GM19043 (cell line): ENCODE results near the gene PGA3.
"Not testable (repeated sequence)": the region's sequence is repeated elsewhere in the genome, so short reads cannot be mapped to it uniquely, and the experiment has no call there.

ENCODE experiments used
- ATAC-seq: cut with Tn5 transposase; IDR thresholded peaks from one replicate; pipeline ENCODE4 v1.9.1; 2021; ENCODE audit warnings: low read depth; ENCODE audit not compliant: unreplicated experiment

Gene PGA3

DNA sequence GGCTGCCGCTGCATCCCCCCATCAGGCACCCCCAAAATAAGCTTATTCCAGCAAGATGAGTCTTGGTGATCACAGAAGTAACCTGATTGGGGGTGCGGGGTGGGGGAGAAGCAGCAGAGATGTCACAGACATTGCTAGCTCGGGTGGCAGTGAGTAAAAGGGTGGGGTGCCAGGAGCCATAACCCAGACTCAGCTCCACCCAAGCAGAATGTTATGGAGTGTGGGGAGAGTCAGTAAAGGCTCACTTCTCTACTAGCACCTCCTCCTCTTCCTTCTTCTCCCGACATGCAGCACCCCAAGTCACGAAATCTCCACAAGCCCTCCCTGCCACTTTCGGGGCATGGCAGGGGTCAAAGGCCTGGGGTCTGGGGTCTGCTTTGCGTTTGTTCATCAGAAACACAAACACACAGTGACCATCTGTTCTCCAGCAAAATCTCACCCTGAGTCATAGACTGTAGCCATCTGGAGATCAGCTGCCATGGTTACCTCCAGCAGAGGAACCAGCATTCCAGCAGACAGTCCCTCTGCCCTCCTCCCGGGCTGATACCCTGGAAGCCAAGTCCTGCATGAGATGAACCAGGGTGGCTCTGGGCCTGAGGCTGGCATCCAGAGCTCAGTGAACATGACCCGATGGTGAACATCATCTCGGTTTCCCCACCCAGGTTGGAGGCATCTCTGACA lies 42.1 kb downstream of the PGA3 start:
- not testable (repeated sequence) for ATAC-seq

DNA sequence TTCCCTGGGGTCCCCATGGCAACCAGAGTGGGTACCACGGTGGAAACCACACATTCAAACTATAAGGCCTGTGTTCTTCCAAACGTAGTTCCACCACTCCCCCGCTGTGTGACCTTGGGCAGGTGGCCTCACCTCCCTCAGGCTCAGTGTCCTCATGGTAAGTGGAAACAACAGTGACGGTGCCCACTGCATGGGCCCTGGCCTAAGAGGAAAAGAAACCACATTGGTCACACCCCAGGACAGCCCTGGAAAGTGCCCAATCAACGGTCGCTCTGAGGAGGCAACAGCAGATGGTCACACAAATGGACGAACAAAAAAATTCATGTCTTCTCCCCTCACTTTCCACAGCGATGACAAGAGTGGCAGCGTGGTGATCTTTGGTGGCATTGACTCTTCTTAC lies 44.8 kb downstream of the PGA3 start:
- not testable (repeated sequence) for ATAC-seq

DNA sequence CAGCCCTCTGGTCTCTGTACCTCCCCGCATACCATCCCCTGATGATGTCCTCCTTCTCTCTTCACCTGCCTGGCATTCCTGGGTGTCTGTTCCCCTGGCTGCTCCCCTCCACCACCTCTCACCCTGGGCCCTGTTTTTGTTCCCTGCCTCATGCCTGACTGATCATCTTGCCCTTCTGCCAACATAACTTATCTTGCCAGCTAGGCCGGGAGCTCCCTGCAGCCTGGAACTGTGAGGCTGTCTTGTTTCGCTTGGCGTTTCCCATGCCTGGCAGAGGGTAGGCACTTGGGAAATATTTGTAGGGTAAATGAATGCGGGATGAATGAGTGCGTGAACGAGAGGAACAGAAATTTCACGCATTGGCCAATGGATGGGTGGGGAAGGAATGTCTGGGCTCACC lies 45.9 kb downstream of the PGA3 start:
- ATAC-seq: not testable (repeated sequence)

DNA sequence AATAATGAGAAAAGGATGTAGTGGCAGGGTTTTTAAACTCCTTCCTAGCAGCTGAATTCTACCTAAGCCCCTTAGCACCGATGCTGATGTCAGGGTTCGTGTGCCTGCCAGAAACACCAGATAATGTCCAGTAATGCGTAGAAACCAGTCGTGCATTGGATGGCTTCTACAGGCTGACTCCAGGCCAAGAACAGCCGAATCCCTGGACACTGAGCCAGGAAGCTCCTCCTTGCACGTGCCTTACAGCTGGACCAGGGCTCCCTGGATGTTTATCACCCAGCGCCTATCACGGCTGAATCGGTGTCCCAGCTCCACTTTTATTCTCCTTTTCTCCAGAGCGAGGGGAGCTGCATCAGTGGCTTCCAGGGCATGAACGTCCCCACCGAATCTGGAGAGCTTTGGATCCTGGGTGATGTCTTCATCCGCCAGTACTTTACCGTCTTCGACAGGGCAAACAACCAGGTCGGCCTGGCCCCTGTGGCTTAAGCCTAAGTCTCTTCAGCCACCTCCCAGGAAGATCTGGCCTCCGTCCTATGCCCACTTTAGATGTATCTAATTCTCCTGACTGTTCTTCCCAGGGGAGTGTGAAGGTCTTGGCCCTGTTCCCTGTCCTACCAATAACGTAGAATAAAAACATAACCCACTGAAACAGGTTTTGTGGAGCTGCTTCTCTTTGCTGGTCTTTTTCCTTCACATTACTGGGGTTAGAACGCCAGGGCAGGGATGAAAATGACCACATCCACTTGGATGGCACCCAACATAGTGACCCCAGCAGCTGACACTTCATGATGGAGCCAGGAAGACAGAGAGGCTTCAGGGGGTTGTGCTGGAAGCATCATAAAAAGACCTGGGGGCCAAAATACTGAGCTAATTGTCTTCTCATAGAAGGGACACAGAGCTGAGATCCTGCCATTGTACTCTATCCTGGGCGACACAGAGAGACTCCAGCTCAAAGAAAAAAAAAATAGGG lies 47.8 kb downstream of the PGA3 start:
- ATAC-seq: not testable (repeated sequence)

DNA sequence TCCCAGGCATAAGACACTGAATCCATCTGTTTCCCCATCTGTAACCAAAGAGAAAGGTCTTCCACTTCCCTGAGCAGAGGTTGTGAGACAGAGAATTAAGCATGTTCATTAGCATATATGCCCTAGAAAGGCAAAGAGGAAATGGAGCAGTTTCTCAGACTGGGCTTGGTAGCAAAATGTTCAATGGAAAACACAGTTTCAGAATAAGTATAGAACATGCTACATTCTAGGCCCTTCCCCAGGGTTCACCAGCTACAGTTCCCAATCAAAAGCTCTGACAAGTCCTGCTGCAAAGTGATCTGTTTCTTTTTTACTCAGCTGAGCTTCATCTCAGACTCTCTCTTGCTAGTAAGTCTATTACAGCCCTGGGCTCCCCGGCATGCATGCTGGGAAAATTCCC lies 49.0 kb downstream of the PGA3 start:
- ATAC-seq: not testable (repeated sequence)

DNA sequence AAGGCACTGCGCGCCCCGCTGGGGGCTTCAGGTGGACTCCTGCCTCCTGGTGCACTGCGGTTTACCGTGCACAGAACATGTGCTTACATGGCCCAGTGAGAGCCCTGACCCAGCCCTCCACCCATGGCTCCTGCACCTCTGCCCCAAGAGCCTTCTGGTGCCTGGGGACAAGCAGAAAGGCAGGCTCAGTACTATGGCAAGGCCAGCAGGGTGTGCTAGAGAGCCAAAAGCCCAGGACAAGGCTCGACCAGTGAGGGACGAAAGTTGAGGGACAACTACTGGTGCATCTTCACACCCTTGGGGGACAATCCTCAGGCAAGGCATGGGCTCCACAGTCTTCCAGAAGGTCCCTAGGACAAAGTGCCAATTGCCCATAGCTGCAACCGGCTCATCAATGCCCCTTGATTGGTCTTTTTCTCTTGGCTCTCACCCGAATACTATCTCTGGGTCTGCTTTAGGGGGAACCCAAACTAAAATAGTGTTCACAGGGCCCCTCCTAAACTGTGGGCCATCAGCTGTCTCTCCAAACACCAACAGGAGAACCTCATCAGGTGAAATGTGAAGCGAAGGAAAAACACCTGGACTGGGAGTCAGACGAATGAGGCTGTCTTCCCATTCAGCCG lies 51.2 kb downstream of the PGA3 start:
- no peak for ATAC-seq

DNA sequence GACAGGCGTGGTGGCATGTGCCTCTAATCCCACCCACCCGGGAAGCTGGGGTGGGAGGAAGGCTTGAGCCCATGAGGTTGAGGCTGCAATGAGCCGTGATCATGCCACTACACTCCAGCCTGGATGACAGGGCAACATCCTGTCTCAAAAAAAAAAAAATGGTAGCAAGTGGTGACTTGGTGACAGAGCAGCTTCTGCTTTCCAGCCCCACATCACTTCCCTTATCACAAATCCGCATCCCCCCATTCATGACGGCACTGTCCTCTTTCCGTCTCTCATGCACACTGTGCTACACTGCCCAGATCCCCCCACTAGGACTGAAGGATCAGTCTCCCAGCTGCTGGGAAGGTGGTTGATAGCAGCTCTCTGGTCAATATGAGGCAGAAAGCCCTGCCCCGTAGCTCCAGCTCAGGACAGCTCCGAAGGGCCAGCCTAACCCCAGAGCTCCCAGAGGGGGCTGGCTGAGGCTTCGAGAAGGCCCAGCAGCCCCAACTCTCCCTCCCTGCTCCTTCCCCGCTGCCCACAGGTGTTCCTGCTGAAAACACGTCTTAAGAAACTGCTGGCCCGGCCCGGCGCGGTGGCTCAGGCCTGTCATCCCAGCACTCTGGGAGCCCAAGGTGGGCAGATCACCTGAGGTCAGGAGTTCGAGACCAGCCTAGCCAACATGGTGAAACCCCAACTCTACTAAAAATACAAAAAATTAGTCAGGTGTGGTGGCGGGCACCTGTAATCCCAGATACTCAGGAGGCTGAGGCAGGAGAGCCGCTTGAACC lies 53.6 kb downstream of the PGA3 start:
- ATAC-seq: no peak

DNA sequence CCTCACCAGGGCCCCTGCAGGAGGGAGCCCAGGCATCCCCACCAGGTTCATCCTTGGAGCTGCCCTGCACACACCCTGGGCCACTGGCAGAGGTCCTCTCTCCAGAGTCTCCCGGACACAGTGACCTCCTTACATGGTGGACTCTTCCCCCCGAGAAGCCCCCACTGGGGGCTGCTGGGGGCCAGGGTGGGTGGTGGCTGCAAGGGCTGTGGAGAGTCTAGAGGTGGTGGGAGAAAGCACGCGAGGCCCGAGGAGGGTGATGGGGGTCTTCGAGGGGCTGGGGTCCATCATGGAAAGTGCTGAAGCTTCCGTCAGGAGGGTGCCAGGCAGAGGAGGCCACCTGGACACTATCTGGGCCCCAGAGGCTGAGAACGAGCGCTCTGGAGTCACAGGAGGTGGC lies 55.2 kb downstream of the PGA3 start:
- ATAC-seq: no peak

DNA sequence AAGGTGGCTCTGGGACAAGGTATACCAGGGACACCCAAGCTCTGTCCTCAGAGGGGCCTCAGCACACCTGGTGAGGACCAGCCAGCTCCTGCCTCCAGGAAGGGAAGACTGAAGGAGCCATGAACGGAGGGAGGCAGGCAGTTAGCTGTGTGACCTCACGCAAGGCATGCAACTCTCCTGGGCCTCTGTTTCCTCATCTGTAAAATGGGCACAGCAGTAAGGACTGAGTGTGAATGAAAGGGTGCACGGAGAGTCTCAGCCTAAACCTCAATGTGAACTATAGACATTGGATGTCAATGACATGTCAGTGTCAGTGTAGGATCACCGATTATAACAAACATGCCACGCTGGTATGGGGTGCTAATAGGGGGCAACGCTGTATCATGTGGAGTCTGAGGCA lies 56.0 kb downstream of the PGA3 start:
- no peak for ATAC-seq
